Hair follicular keratinocyte (primary cell): ENCODE results near the gene DYNLRB1. TPM values are rescaled to one million over a fixed set of nuclear protein-coding genes. Genes with fewer than 3 reads are reported as not detected.

Experiments
- total RNA-seq: library from RNA; depleted of rRNA; stranded (reverse); fragments of >200 nt; gene quantifications from 2 replicates; pipeline ENCODE4 v1.2.3, GENCODE V29; 2015

The DYNLRB1 gene
- 134 and 141 TPM in 2 replicates for total RNA-seq

GRCh38 chr20:34516247-34517113 lies at the start of gene DYNLRB1:
TSS of gene DYNLRB1 (plus strand) at chr20:34516422. CDS start at chr20:34516459, 37 bp downstream.

GRCh38 chr20:34558320-34559218 lies 42.3 kb downstream of the DYNLRB1 start, which contains the start of gene MAP1LC3A:
TSS of gene MAP1LC3A (plus strand) at chr20:34558718. CDS start at chr20:34558869, 151 bp downstream.

Other genes with a start within 250 kb of the DYNLRB1 start
- 263 and 320 TPM in 2 replicates for gene AHCY, start 213.1 kb upstream of the DYNLRB1 start, total RNA-seq
- gene ITCH, start 153.1 kb upstream of the DYNLRB1 start, total RNA-seq = 47.5 and 71.5 TPM in 2 replicates
- 7.4 and 11.6 TPM in 2 replicates for gene MAP1LC3A, start 42.3 kb downstream of the DYNLRB1 start, total RNA-seq
- gene PIGU, start 160.7 kb downstream of the DYNLRB1 start, total RNA-seq = 17.1 and 19.0 TPM in 2 replicates
- 0.80 and 1.6 TPM in 2 replicates for gene TP53INP2, start 187.9 kb downstream of the DYNLRB1 start, total RNA-seq